CD4-positive, alpha-beta T cell treated with Interleukin-17A for 4 hours (primary cell): ENCODE data around the gene CRB2.
"Not testable (repeated sequence)": the region's sequence is repeated elsewhere in the genome, so short reads cannot be mapped to it uniquely, and the experiment has no call there.

Experiments
- DNase-seq: peaks from one replicate; pipeline ENCODE4 v3.0.0-alpha.2; 2020; ENCODE audit warnings: mixed read lengths

CRB2 gene

GRCh38 chr9:123329329-123329955, 26.6 kb upstream of the CRB2 start:
- peak; percentile 17 for DNase-seq

- DNase-seq = no peak
Observed at GRCh38 chr9:123331346-123332060, 24.5 kb upstream of the CRB2 start.

GRCh38 chr9:123333058-123333669, 22.8 kb upstream of the CRB2 start:
- DNase-seq = not testable (repeated sequence)

- DNase-seq = no peak
Observed at GRCh38 chr9:123334639-123335038, 21.4 kb upstream of the CRB2 start.

- no peak for DNase-seq
Observed at GRCh38 chr9:123335193-123335985, 20.6 kb upstream of the CRB2 start.

- DNase-seq = no peak
Observed at GRCh38 chr9:123335986-123336329, 20.0 kb upstream of the CRB2 start.

GRCh38 chr9:123336449-123336848, 19.5 kb upstream of the CRB2 start:
- DNase-seq = no peak

GRCh38 chr9:123336959-123337358, 19.0 kb upstream of the CRB2 start:
- no peak for DNase-seq

GRCh38 chr9:123337971-123338370, 18.0 kb upstream of the CRB2 start:
- DNase-seq = no peak

- peak; percentile 60 for DNase-seq
Observed at GRCh38 chr9:123338710-123339665, 17.0 kb upstream of the CRB2 start.

- peak; percentile 63 for DNase-seq
Observed at GRCh38 chr9:123339666-123340510, 16.1 kb upstream of the CRB2 start.

GRCh38 chr9:123341816-123342215, 14.2 kb upstream of the CRB2 start:
- no peak for DNase-seq

GRCh38 chr9:123342247-123342646, 13.8 kb upstream of the CRB2 start:
- DNase-seq = no peak

- DNase-seq = no peak
Observed at GRCh38 chr9:123343443-123344191, 12.4 kb upstream of the CRB2 start.

- DNase-seq = no peak
Observed at GRCh38 chr9:123344192-123344949, 11.6 kb upstream of the CRB2 start.

GRCh38 chr9:123345567-123345955, 10.4 kb upstream of the CRB2 start:
- no peak for DNase-seq

- DNase-seq = no peak
Observed at GRCh38 chr9:123346026-123346425, 10.0 kb upstream of the CRB2 start.

- DNase-seq = no peak
Observed at GRCh38 chr9:123346826-123347225, 9.2 kb upstream of the CRB2 start.

GRCh38 chr9:123347289-123348060, 8.5 kb upstream of the CRB2 start:
- no peak for DNase-seq
